IMR-90 (cell line): Measurements from ENCODE around the gene PTPN3. TPM values are rescaled to one million over a fixed set of nuclear protein-coding genes. Genes with fewer than 3 reads are reported as not detected.

Experiments
- ATAC-seq: fragments of 200-7000 bp; cut with Tn5 transposase; 2 replicates; pipeline ENCODE4 v1.9.1; 2020; ENCODE audit warnings: low read depth, mild to moderate bottlenecking, moderate library complexity
- BruUV-seq: library from RNA; stranded (reverse); fragments of 400-500 nt; replicated peaks from 2 replicates; lab custom pipeline; 2021; lab: Mats Ljungman, UMichigan
- CTCF ChIA-PET: fragments of 300-600 bp; formaldehyde crosslinking; extraction: SDS; loops from one replicate; lab custom pipeline; 2021; ENCODE audit warnings: antibody characterized with exemption; lab: Yijun Ruan, JAX
- POLR2A ChIA-PET: fragments of 300-600 bp; sonication (Branson Sonifier 250); formaldehyde crosslinking; loops from one replicate; lab custom pipeline; 2022; ENCODE audit warnings: antibody characterized with exemption; ENCODE audit not compliant: unreplicated experiment; lab: Charles Lee
- DNase-seq: peaks from one replicate; pipeline ENCODE4 v3.0.0; 2013
- H2AFZ ChIP-seq: replicated peaks from 2 replicates; pipeline ENCODE3; 2013; ENCODE audit warnings: low read length, mild to moderate bottlenecking; ENCODE audit not compliant: poor library complexity
- H2AK5ac ChIP-seq: 2 replicates; pipeline ENCODE4 v1.6.1; 2013; ENCODE audit warnings: low read depth, low read length, inconsistent platforms
- H2AK9ac ChIP-seq: replicated peaks from 2 replicates; pipeline ENCODE3; 2013; ENCODE audit warnings: mild to moderate bottlenecking, low read depth, low read length, moderate library complexity; ENCODE audit not compliant: poor library complexity
- H2BK120ac ChIP-seq: 2 replicates; pipeline ENCODE4 v1.6.1; 2013; ENCODE audit warnings: low read depth, low read length, inconsistent platforms
- H2BK15ac ChIP-seq: 3 replicates; pipeline ENCODE4 v1.6.1; 2013; ENCODE audit warnings: low read depth, low read length, inconsistent platforms
- H2BK20ac ChIP-seq: 2 replicates; pipeline ENCODE4 v1.6.1; 2013; ENCODE audit warnings: low read depth, mild to moderate bottlenecking, inconsistent platforms, low read length, moderate library complexity
- H2BK5ac ChIP-seq: 2 replicates; pipeline ENCODE4 v1.6.1; 2013; ENCODE audit warnings: mild to moderate bottlenecking, low read depth, low read length, inconsistent platforms; ENCODE audit not compliant: poor library complexity, severe bottlenecking
- H3K14ac ChIP-seq: replicated peaks from 2 replicates; pipeline ENCODE4 v1.6.1; 2013; ENCODE audit warnings: low read depth, low read length, inconsistent platforms
- H3K18ac ChIP-seq: 2 replicates; pipeline ENCODE4 v1.6.1; 2013; ENCODE audit warnings: low read depth, low read length, control low read depth
- H3K23ac ChIP-seq: 2 replicates; pipeline ENCODE4 v1.6.1; 2013; ENCODE audit warnings: low read depth, low read length, inconsistent platforms
- H3K27ac ChIP-seq: 2 replicates; pipeline ENCODE4 v1.5.1; 2013; ENCODE audit warnings: mild to moderate bottlenecking, control low read depth, low read length; ENCODE audit not compliant: insufficient read depth
- H3K27me3 ChIP-seq: 2 replicates; pipeline ENCODE4 v1.6.1; 2013; ENCODE audit warnings: low read length; ENCODE audit not compliant: control insufficient read depth, insufficient read depth
- H3K36me3 ChIP-seq: 2 replicates; pipeline ENCODE4 v1.6.1; 2013; ENCODE audit warnings: low read length, mixed read lengths; ENCODE audit not compliant: control insufficient read depth, insufficient read depth
- H3K4ac ChIP-seq: 2 replicates; pipeline ENCODE4 v1.6.1; 2013; ENCODE audit warnings: low read depth, low read length, inconsistent platforms
- H3K4me1 ChIP-seq: 2 replicates; pipeline ENCODE4 v1.6.1; 2013; ENCODE audit warnings: low read length, mixed read lengths; ENCODE audit not compliant: control insufficient read depth, insufficient read depth
- H3K4me2 ChIP-seq: 2 replicates; pipeline ENCODE4 v1.6.1; 2013; ENCODE audit warnings: low read depth, mild to moderate bottlenecking, control low read depth, low read length, moderate library complexity
- H3K4me3 ChIP-seq: 2 replicates; pipeline ENCODE4 v1.5.1; 2013; ENCODE audit warnings: low read depth, mild to moderate bottlenecking, control low read depth, low read length, moderate library complexity; ENCODE audit not compliant: insufficient read depth
- H3K56ac ChIP-seq: 2 replicates; pipeline ENCODE4 v1.6.1; 2013; ENCODE audit warnings: low read length, inconsistent platforms; ENCODE audit not compliant: insufficient read depth; ENCODE audit errors: extremely low read depth
- H3K79me1 ChIP-seq, 2 experiments: 2 replicates each; pipeline ENCODE4 v1.6.1; 2013; ENCODE audit warnings: low read length in 2 of 2, inconsistent platforms in 1 of 2, low read depth in 1 of 2
- H3K9ac ChIP-seq: 2 replicates; pipeline ENCODE4 v1.6.1; 2013; ENCODE audit warnings: low read depth, low read length, control low read depth
- H3K9me1 ChIP-seq: 2 replicates; pipeline ENCODE4 v1.6.1; 2013; ENCODE audit warnings: low read length, inconsistent platforms; ENCODE audit not compliant: insufficient read depth
- H3K9me3 ChIP-seq: 2 replicates; pipeline ENCODE4 v1.6.1; 2013; ENCODE audit warnings: low read length; ENCODE audit not compliant: control insufficient read depth, insufficient read depth
- H4K20me1 ChIP-seq: 2 replicates; pipeline ENCODE4 v1.6.1; 2013; ENCODE audit warnings: low read length, inconsistent platforms; ENCODE audit not compliant: insufficient read depth
- H4K5ac ChIP-seq: 2 replicates; pipeline ENCODE4 v1.6.1; 2013; ENCODE audit warnings: mild to moderate bottlenecking, low read depth, low read length, control low read depth
- H4K8ac ChIP-seq, 2 experiments: 2 replicates each; pipeline ENCODE4 v1.6.1; 2013; ENCODE audit warnings: low read depth in 2 of 2, low read length in 2 of 2, control low read depth in 1 of 2, inconsistent platforms in 1 of 2
- H4K91ac ChIP-seq: 2 replicates; pipeline ENCODE4 v1.6.1; 2013; ENCODE audit warnings: low read depth, low read length, inconsistent platforms; ENCODE audit not compliant: insufficient read depth
- BHLHE40 ChIP-seq: fragments of 150-350 bp; IDR thresholded peaks from 2 replicates; pipeline ENCODE4 v1.6.1; 2016; ENCODE audit warnings: mild to moderate bottlenecking, low read depth, low read length
- RCOR1 ChIP-seq: IDR thresholded peaks from 2 replicates; pipeline ENCODE4 v1.6.1; 2012; ENCODE audit warnings: mild to moderate bottlenecking, low read length, improper control_type of control experiment; ENCODE audit not compliant: insufficient replicate concordance
- WGBS, 2 experiments: methylation state at CpG; one replicate each; pipeline versions ENCODE4 v1.1.5 to v1.1.7; 2013; ENCODE audit warnings: missing lambda C conversion rate in 2 of 2; ENCODE audit not compliant: insufficient read length in 1 of 2; ENCODE audit errors: extremely low coverage in 2 of 2; 5-methylcytosine and 5-hydroxymethylcytosine counted together
- dilution Hi-C: fragments of 300-500 bp; cut with HindIII; formaldehyde crosslinking; loops from one replicate; pipeline ENCODE4 v1.14.3; 2018; ENCODE audit warnings: low sequenced_read_pairs; ENCODE audit not compliant: unreplicated experiment
- in situ Hi-C: fragments of 300-500 bp; cut with MboI; formaldehyde crosslinking; loops from 3 replicates; pipeline ENCODE4 v1.14.3; 2019; ENCODE audit warnings: low sequenced_read_pairs, inconsistent platforms, mixed read lengths
- intact Hi-C: fragments of 100-400 bp; cut with micrococcal nuclease; formaldehyde crosslinking; loops from 2 replicates; pipeline ENCODE4 v1.10.0; 2022
- polyA plus RNA-seq, 3 experiments: library from polyadenylated mRNA; depleted of rRNA; stranded (reverse); fragments of >200 nt; gene quantifications; 2 replicates each; pipeline ENCODE4 v1.2.3, GENCODE V29; 2012; ENCODE audit warnings: low replicate concordance in 1 of 3
- total RNA-seq: library from RNA; depleted of rRNA; stranded (reverse); fragments of >200 nt; gene quantifications from 2 replicates; pipeline ENCODE4 v1.2.3, GENCODE V29; 2012

The PTPN3 gene
- total and polyA plus RNA-seq, 2 of the 4 experiments (the other 2 are of a cell fraction): 0.72 to 0.89 TPM

GRCh38 chr9:109369285-109369684 is 128.8 kb downstream of the PTPN3 start:
- in situ Hi-C loops: no loop called here
- Histone ChIP-seq H2AK9ac (no peak overlapping the region), H3K9me3 (peaks cover 2% of the 10 kb centered on the region; the same call in 1 of the 2 replicates), H2BK120ac (no peak overlapping the region), H3K9me1 (no peaks in the 10 kb centered on the region), H3K9ac (no peak overlapping the region), H3K4me1 (no peaks in the 10 kb centered on the region), H3K18ac (no peak overlapping the region), H2AFZ (no peak overlapping the region), H3K4me3 (no peak overlapping the region), H3K4me2 (no peak overlapping the region), H3K36me3 (no peaks in the 10 kb centered on the region), H2AK5ac (no peak overlapping the region), H3K4ac (no peak overlapping the region), H2BK5ac (no peak overlapping the region), H4K20me1 (no peaks in the 10 kb centered on the region), H3K79me1 (no peaks in the 10 kb centered on the region), H3K56ac (no peak overlapping the region), H2BK15ac (no peak overlapping the region), H3K14ac (no peak overlapping the region), H4K91ac (no peak overlapping the region), H3K23ac (no peak overlapping the region), H4K5ac (no peak overlapping the region), H2BK20ac (no peak overlapping the region), H4K8ac (no peak overlapping the region), H3K27me3 (peaks cover 3% of the 10 kb centered on the region; the same call in 1 of the 2 replicates), H3K27ac (no peak overlapping the region)
- DNase-seq: no peak
- TF ChIP-seq RCOR1 (no peak), BHLHE40 (no peak)
- no TSS peak for BruUV-seq
- dilution Hi-C loops: no loop called here
- intact Hi-C loops: no loop called here
- ChIA-PET CTCF (no interaction called here), POLR2A (no interaction called here)
- ATAC-seq: no peak
- no CpG with 5 or more reads among the region's 2 CpGs for WGBS, 2 experiments
